ENCODE data around the gene TMEM150C. TPM values are rescaled to one million over a fixed set of nuclear protein-coding genes. Genes with fewer than 3 reads are reported as not detected.

Gene TMEM150C
- total and polyA plus RNA-seq, 2 experiments from 2014 or later: 0.22 to 0.44 TPM

DNA sequence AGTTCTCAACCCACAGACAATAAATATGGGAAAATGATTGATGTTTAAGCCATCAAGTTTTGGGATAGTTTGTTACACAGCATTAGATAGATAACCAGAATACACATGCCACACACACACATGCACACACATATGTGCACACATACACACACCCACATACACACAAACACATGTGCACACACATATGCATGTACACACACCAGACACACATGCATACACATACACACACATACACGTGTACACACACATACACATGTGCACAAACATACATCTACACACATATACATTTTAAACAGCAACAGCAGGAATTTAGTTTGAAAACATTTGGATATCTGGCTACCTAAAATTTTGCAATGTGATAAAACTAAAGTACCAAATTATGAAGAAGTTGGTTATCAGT, 42.7 kb upstream of the TMEM150C start:
- Histone ChIP-seq H3K9ac (no peak overlapping the region), H3K27ac (no peak overlapping the region), H3K4me2 (ENCODE audit: unreplicated experiment) (no peak overlapping the region), H4K20me1 (ENCODE audit: insufficient read depth) (no peaks in the 10 kb centered on the region), H3K4me1 (ENCODE audit: insufficient read depth) (no peaks in the 10 kb centered on the region), H3K4me3 (no peak overlapping the region), H3K36me3 (ENCODE audit: low read depth) (no peaks in the 10 kb centered on the region), H3K79me2 (ENCODE audit: insufficient read depth) (no peaks in the 10 kb centered on the region), H2AFZ (no peak overlapping the region), H3K9me3 (ENCODE audit: low read depth) (no peaks in the 10 kb centered on the region), H3K9me2 (ENCODE audit: insufficient read depth) (peaks cover 3% of the 10 kb centered on the region; the same call in 1 of the 2 replicates), H3K27me3 (replicated peaks; ENCODE audit: insufficient read depth) (peaks cover 4% of the 10 kb centered on the region; the same call in 1 of the 2 replicates), H3F3A (ENCODE audit: insufficient read depth) (no peaks in the 10 kb centered on the region)
- in situ Hi-C loops (cut with MboI): no loop called here
- WGBS, 2 experiments (ENCODE audit: low coverage in 1 of 2, low lambda C conversion rate in 2 of 2, missing lambda C conversion rate in 2 of 2): 46 to 75% methylated on average over 1 of the region's 1 CpG
- no peak for TF ChIP-seq EZH2 (IDR thresholded peaks at IDR 0.05; ENCODE audit: insufficient read depth, poor library complexity, severe bottlenecking)
- TF ChIP-seq EZH2phosphoT487 (IDR thresholded peaks at IDR 0.05; ENCODE audit: insufficient read depth, low read depth): no peak
- no peak for DNase-seq

DNA sequence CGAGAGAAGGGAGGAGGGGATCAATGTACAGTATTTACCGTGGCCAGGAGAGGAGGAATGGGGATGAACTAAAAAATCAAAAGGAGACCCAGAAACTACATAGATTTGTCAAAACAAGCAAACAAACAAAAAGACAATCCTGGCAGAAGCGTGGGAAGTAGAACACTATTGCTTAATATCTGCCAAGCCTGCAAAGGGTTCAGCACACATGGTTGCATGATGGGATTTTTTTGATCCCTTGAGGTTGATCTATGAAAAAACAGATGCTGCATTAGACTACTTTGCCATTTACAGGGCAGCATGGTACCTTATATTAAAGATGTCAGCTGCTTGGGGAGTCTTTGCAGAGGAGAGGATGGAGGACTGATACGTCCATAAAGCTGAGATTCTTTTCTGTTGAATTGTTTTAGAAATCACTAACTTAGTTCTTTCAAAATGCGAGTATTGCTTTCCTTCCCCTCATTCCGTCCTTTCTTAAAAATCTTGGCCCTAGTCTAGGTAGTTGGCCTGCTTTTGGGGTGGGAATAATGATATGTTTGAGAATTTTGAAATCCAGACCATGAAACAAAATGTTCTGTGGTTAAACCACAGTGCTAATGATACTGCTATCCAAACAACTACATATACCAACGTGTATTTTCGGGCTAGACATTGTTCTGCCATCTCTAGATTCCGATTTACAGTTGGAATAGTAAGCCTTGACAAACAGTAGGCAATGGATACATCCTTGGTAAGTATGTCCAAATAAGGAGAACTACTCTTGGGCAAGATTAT, 39.6 kb upstream of the TMEM150C start:
- Histone ChIP-seq H3K4me2 (ENCODE audit: unreplicated experiment) (no peak overlapping the region), H3K36me3 (ENCODE audit: low read depth) (no peaks in the 10 kb centered on the region), H4K20me1 (ENCODE audit: insufficient read depth) (no peaks in the 10 kb centered on the region), H3K4me1 (ENCODE audit: insufficient read depth) (no peaks in the 10 kb centered on the region), H3K9me2 (ENCODE audit: insufficient read depth) (peaks cover 3% of the 10 kb centered on the region; the same call in 1 of the 2 replicates), H3K79me2 (ENCODE audit: insufficient read depth) (no peaks in the 10 kb centered on the region), H2AFZ (no peak overlapping the region), H3K9ac (no peak overlapping the region), H3K4me3 (no peak overlapping the region), H3K27me3 (replicated peaks; ENCODE audit: insufficient read depth) (peaks cover 4% of the 10 kb centered on the region; the same call in 1 of the 2 replicates), H3F3A (ENCODE audit: insufficient read depth) (no peaks in the 10 kb centered on the region), H3K9me3 (ENCODE audit: low read depth) (no peaks in the 10 kb centered on the region), H3K27ac (no peak overlapping the region)
- TF ChIP-seq EZH2 (IDR thresholded peaks at IDR 0.05; ENCODE audit: insufficient read depth, poor library complexity, severe bottlenecking) (no peak), EZH2phosphoT487 (IDR thresholded peaks at IDR 0.05; ENCODE audit: insufficient read depth, low read depth) (no peak)
- no peak for DNase-seq
- in situ Hi-C loops (cut with MboI): no loop called here
- WGBS, 2 experiments (ENCODE audit: low coverage in 1 of 2, low lambda C conversion rate in 2 of 2, missing lambda C conversion rate in 2 of 2): 59 to 65% methylated on average over 9 of the region's 9 CpGs

DNA sequence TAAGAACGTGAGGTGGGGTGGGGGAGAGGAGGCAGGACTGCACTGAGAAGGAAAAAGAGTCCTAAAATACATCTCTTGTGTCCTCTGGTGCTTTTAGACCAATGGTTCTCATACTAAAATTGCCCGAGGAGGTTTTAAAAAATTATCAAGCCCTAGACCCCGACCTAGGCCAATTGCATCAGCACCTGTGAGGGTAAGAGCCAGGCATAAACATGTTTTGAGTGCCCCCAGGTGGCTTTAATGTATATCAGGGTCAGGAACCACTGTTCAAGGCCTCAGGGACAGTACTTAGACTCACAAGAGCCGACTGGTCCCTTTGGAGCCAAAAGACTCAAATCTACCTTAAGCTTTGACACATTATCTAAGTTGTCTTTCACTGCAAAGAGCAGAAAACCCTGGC, 37.5 kb upstream of the TMEM150C start:
- H3K4me1 ChIP-seq (ENCODE audit: insufficient read depth): no peaks in the 10 kb centered on the region
- in situ Hi-C loops (cut with MboI): no loop called here
- no peaks in the 10 kb centered on the region for H3K9me3 ChIP-seq (ENCODE audit: low read depth)
- TF ChIP-seq EZH2phosphoT487 (IDR thresholded peaks at IDR 0.05; ENCODE audit: insufficient read depth, low read depth) (no peak), EZH2 (IDR thresholded peaks at IDR 0.05; ENCODE audit: insufficient read depth, poor library complexity, severe bottlenecking) (no peak)
- peaks cover 3% of the 10 kb centered on the region; the same call in 1 of the 2 replicates for H3K9me2 ChIP-seq (ENCODE audit: insufficient read depth)
- no peaks in the 10 kb centered on the region for H3K79me2 ChIP-seq (ENCODE audit: insufficient read depth)
- no peaks in the 10 kb centered on the region for H3F3A ChIP-seq (ENCODE audit: insufficient read depth)
- 55 to 64% methylated on average over 4 of the region's 4 CpGs for WGBS, 2 experiments (ENCODE audit: low coverage in 1 of 2, low lambda C conversion rate in 2 of 2, missing lambda C conversion rate in 2 of 2)
- H3K36me3 ChIP-seq (ENCODE audit: low read depth): no peaks in the 10 kb centered on the region
- H3K27me3 ChIP-seq (replicated peaks; ENCODE audit: insufficient read depth): peaks cover 17% of the 10 kb centered on the region
- no peak overlapping the region for H3K9ac ChIP-seq
- H4K20me1 ChIP-seq (ENCODE audit: insufficient read depth): no peaks in the 10 kb centered on the region
- no peak overlapping the region for H3K4me3 ChIP-seq
- no peak overlapping the region for H2AFZ ChIP-seq
- H3K27ac ChIP-seq: no peak overlapping the region
- H3K4me2 ChIP-seq (ENCODE audit: unreplicated experiment): no peak overlapping the region
- no peak for DNase-seq

DNA sequence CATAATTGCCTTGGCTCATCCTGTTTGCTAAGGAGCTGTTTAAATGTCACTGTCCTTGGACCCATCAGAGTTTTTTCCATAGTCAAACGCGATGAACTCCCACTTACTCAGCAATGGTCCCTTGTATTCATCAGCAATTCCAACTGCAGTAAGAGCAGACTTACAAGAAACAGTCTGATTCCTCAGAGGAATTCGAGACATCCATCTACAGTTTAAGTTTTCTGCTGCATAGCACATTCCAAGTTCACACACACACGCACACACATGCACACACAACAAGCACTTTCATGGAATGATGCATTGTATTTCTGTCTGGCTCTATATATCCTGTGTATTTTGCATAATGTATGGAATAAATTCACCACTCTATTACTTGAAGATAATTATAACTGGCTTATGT, 32.7 kb upstream of the TMEM150C start:
- Histone ChIP-seq H4K20me1 (ENCODE audit: insufficient read depth) (no peaks in the 10 kb centered on the region), H3K27me3 (replicated peaks; ENCODE audit: insufficient read depth) (peaks cover 35% of the 10 kb centered on the region), H3K9ac (no peak overlapping the region), H3K36me3 (ENCODE audit: low read depth) (no peaks in the 10 kb centered on the region), H3K27ac (no peak overlapping the region), H3K79me2 (ENCODE audit: insufficient read depth) (no peaks in the 10 kb centered on the region), H3K4me1 (ENCODE audit: insufficient read depth) (no peaks in the 10 kb centered on the region), H3F3A (ENCODE audit: insufficient read depth) (no peaks in the 10 kb centered on the region), H2AFZ (no peak overlapping the region), H3K4me3 (no peak overlapping the region), H3K9me2 (ENCODE audit: insufficient read depth) (no peaks in the 10 kb centered on the region), H3K9me3 (ENCODE audit: low read depth) (no peaks in the 10 kb centered on the region), H3K4me2 (ENCODE audit: unreplicated experiment) (no peak overlapping the region)
- 58 to 59% methylated on average over 4 of the region's 4 CpGs for WGBS, 2 experiments (ENCODE audit: low coverage in 1 of 2, low lambda C conversion rate in 2 of 2, missing lambda C conversion rate in 2 of 2)
- TF ChIP-seq EZH2 (IDR thresholded peaks at IDR 0.05; ENCODE audit: insufficient read depth, poor library complexity, severe bottlenecking) (no peak), EZH2phosphoT487 (IDR thresholded peaks at IDR 0.05; ENCODE audit: insufficient read depth, low read depth) (no peak)
- DNase-seq: no peak
- in situ Hi-C loops (cut with MboI): no loop called here
